Stimulated activated CD4-positive, alpha-beta T cell treated with anti-CD3 and anti-CD28 coated beads, Interleukin-1b, Interleukin-23, amount 100 ng/mL, for 1 hour (primary cell): ENCODE data around the gene TMEM121.

ENCODE experiments used
- DNase-seq, 2 donors: peaks; one replicate each; pipeline ENCODE4 v3.0.0-alpha.2; 2020; ENCODE audit warnings: low read depth in 2 of 2

TMEM121 gene

DNA sequence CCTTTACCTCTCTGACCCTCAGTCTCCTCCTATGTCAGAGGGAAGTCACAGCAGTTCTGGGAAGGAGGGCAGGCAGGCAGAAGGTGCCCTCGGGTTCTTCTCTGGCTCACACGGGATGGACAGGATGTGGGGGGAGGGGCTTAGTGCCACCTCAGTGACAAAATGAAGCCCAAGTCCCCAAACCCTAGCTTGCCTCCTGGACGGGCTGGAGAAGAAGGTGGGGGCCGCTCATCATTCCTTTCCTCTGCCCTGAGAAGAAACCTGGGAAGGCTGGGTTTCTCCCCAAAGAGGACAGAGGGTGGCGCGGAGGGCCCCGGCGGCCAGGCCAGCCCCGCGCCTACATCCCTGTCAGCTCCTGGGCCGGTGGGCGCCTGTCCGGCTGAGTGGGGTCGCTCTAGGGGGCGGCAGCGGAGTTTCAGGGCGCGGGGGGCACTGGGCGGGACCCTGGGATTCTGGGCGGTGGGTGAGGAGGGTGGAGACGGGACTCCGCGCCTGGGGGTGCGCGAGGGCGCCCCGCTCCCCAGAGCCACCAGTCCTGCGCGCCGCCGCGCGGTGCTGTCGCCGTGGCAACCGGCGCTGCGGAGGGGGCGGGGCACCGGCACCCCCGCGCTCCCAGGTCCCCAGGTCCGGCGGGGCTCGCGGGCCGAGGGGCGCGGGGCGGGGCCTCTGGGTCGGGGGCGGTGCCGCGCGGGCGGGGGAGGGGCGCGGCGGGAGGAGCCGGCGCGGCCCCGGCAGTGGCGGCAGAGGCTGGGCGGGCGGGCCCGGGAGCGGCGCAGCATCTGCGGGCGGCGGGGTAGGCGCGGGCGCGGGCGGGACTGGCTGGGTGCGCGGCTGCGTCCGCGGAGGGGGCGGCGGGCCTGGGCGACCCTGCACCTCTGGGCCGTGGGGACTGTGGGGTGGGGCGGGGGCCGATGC is at the start of gene TMEM121:
TMEM121 (plus strand) TSS at position 723 of the 915 bp plus-strand sequence. CDS start 2,252 bp downstream, outside the sequence.
- DNase-seq: no peak

- no peak for DNase-seq
Measured at GRCh38 chr14:105476831-105477659, 49.3 kb upstream of the TMEM121 start.

GRCh38 chr14:105477660-105478397 is 48.6 kb upstream of the TMEM121 start:
- no peak for DNase-seq

- DNase-seq: no peak
Measured at GRCh38 chr14:105478398-105479251, 47.8 kb upstream of the TMEM121 start.

DNA sequence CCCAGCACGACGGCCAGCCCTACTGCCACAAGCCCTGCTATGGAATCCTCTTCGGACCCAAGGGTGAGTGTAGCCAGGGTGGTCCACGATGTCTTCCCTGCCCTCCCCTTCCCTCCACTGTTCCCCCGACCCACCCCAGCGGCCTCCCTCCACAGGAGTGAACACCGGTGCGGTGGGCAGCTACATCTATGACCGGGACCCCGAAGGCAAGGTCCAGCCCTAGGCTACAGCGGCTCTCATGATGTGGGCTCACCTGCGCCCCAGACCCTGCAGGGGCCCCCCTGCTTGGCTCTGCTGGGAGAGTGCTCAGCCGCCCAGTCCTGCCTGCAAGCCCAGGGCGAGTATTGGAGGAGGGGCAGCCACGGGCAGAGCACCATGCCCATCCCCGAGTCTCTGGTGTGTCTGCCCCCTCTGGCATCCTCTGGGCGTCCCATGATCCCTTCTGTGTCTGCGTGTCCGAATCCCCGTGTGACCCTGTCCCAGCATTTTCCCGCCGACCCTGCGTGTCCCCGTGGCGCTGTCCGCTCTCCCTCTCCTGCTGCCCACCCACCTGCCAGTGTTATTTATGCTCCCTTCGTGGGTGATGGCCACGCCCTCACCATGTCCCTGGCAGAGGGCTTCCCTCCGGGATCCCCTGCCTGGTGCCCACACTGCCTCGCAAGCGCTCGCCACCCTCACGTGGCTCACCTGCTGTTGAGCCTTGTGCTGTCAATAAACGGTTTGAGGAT is 46.8 kb upstream of the TMEM121 start:
- DNase-seq: no peak

- no peak for DNase-seq
Measured at GRCh38 chr14:105480199-105480746, 46.1 kb upstream of the TMEM121 start.

DNA sequence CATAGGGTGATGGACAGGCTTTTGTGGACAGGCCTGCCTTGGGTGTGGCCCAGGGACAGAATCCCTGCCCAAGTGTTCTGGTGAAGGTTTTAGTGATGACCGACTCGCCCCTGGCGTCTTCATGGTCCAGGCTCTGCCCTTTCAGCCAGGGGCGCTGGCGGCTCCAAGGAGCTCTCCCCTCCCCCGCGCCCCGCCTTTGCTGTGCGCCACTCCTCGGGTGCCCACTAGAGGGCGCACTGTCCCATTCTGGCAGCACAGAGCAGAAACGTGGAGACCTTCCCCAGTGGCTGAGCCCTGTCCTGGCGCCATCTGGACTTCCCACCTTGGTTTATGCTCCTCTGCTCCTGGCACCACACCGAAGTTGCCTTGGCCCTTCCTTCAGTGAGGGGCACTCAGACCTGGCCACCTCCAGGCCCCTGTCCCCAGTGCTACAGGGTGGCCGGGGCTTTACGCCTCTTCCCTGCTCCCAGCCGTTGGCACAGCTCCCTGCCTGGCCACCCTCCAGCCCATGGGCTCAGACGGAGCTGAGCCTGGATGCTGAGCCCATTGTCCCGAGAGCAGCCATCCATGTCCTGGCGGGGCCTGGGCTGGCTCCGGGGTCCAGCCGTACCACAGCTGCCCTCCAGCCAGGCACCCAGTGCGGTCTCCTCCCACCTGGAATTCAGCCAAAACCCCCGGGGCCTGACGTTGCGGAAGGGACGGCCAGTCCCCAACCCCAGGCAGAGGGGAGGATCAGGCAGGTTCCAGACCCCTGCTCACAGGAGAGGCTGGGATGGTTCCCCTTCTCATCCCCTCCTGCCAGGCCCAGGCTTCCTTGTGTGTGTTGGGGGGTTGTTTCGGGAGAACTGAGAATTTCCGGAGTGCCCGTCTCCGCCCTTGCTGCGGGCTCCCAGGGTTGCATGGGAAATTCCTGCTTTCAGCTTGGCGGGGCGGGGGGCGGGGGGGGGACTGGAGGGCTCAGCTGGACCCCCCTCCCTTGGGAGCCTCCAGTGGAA is 45.3 kb upstream of the TMEM121 start:
- peak; percentile 75 to 90 for DNase-seq

DNA sequence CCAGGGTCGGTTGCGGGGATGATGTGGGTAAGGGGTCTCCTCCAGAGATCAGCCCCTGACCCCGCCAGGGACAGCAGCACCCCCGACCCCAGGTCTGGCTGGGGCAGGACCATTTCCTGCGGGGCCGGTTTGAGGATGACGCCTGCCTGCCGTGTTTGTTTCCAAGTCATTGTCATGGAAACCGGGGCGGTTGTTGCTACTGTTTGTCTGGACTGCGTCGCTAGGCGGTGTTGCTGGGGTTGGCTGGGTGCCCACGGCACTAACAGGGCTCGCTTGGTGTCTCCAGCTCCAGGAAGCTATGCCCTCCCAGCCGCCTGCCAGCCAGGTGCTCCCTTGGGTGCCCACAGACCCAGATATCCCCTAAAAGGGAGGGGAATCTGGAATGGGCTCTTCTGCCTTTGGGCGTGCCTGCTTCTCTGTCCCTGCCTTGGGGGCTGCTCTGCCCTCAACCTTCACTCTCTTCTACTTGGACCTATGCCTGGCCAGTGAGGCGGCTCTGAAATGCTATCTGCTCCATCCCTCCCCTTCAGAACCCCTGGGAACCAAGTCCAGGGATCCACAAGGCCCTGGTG is 44.4 kb upstream of the TMEM121 start:
- DNase-seq: peak; percentile 56 to 92

- no peak for DNase-seq
Measured at GRCh38 chr14:105482486-105483110, 43.8 kb upstream of the TMEM121 start.

GRCh38 chr14:105483300-105484068 is 42.9 kb upstream of the TMEM121 start:
- no peak for DNase-seq

- DNase-seq: peak in 1 of 2 donors; percentile 59
Measured at GRCh38 chr14:105484069-105484996, 42.0 kb upstream of the TMEM121 start.

DNA sequence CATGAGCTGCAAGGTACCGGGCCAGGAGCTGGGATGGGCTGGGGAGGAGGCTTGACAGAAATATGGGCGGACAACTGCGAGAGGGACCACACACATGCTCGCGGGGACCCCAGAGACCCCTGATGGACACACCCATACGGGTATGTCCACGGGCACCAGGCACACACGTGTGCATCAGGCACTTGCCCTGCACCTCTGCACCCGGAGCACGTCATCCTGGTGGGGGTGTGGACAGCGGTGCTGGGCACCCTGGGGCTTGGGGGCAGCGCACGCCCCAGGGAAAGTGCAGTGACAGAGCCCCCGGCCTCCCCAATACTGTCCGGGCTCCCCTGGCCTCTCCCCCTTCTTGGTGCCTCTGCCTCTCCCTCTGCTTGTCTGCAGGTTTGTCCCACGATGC is 41.4 kb upstream of the TMEM121 start:
- no peak for DNase-seq

GRCh38 chr14:105485739-105486162 is 40.6 kb upstream of the TMEM121 start:
- DNase-seq: no peak

- DNase-seq: no peak
Measured at GRCh38 chr14:105486163-105486973, 40.0 kb upstream of the TMEM121 start, which contains the start of gene CRIP1. Gene CRIP1, plus strand, starts transcription at chr14:105486886. Its CDS starts 374 bp downstream, at chr14:105487260.

DNA sequence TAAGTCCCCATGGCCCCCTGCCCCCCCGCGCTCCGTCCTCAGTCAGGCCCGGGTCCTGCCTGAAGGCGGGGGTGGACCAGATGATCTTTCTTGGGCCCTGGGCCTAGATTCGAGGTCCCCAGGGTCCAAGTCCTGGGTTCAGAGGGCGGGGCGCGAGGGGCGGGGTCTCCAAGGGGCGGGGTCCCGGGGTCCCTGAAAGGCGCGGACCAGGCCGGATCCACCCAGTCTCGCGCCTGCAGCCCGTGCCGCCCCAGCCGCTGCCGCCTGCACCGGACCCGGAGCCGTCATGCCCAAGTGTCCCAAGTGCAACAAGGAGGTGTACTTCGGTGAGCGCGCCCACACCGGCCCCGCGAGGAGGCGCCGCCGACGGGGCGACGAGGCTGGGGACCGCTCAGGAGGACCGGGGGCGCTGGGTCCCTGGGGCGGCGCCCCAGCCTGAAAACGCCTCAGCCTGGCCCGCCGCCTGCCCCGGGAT is 39.4 kb upstream of the TMEM121 start:
- no peak for DNase-seq
